GM20000 (cell line): Measurements from ENCODE around the gene PNN.
"Not testable (repeated sequence)": the region's sequence is repeated elsewhere in the genome, so short reads cannot be mapped to it uniquely, and the experiment has no call there.

ENCODE experiments used
- DNase-seq: peaks from one replicate; pipeline ENCODE4 v3.0.0; 2012; ENCODE audit warnings: low spot score
- TF ChIP-seq, protein P1 (sequence below): IDR thresholded peaks from 2 replicates; pipeline ENCODE4 v1.5.1; 2012; ENCODE audit warnings: mild to moderate bottlenecking, control low read depth; ENCODE audit errors: extremely low read depth, missing control alignments

PNN gene

DNA sequence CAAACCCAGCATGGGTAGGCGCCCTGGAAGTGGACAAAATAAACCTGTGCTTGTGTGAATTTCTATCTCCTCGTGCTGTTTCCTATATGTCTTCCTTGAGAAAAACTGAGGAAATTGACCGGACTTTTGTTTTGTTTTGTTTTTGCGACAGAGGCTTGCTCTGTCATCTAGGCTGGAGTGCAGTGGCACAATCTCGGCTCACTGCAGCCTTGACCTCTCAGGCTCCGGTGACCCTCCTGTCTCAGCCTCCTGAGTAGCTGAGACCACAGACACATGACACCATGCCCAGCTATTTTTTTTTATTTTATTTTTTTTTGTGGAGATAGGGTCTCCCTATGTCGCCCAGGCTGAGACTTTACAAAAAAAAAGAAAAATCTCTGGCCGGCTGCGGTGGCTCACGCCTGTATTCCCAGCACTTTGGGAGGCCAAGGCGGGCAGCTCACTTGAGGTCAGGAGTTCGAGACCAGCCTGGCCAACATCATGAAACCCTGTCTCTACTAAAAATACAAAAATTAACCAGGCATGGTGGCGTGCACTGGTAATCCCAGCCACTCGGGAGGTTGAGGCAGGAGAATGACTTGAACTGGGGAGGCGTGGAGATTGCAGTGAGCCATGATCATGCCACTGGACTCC lies 36.2 kb downstream of the PNN start:
- DNase-seq: no peak
- TF ChIP-seq, protein P1, sequence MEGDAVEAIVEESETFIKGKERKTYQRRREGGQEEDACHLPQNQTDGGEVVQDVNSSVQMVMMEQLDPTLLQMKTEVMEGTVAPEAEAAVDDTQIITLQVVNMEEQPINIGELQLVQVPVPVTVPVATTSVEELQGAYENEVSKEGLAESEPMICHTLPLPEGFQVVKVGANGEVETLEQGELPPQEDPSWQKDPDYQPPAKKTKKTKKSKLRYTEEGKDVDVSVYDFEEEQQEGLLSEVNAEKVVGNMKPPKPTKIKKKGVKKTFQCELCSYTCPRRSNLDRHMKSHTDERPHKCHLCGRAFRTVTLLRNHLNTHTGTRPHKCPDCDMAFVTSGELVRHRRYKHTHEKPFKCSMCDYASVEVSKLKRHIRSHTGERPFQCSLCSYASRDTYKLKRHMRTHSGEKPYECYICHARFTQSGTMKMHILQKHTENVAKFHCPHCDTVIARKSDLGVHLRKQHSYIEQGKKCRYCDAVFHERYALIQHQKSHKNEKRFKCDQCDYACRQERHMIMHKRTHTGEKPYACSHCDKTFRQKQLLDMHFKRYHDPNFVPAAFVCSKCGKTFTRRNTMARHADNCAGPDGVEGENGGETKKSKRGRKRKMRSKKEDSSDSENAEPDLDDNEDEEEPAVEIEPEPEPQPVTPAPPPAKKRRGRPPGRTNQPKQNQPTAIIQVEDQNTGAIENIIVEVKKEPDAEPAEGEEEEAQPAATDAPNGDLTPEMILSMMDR: no peak

DNA sequence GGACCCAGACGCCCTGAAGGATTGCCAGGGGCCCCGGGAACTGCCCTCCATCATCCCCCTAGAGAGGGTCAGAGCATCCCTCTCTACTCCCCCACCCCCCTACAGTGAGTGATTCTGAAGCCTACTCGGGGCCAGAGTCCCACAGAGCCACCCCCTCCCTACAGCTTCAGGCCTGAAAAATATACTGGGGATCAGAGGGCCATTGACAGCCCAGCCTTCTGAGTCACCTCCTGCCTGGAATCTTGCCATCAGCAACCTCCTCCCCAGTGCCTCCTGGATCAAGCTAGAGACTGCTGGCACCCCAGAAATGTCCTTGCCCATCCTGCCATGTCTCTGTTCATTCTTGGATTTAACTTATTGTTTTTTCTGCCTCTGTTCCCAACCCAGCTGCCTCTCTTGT lies 37.0 kb downstream of the PNN start:
- TF ChIP-seq, protein P1: no peak
- DNase-seq: no peak

DNA sequence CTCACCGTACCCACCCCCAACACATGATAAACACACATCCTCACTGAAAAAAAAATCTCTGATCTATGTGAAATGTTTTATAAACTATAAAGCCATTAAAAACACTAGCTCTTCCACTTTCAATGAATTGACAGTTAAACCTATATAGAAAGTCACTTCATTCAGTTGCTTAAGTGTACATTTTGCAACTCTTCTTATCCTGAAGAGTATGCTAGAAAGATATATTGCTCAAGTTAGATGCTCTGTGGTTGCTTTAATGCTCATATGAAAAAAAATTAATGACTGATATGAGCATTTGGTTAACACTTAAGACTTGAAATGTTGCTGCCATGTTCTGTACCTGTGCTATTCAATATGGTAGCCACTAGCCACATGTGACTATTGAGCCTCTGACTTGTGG lies 37.6 kb downstream of the PNN start:
- TF ChIP-seq, protein P1: no peak
- no peak for DNase-seq

DNA sequence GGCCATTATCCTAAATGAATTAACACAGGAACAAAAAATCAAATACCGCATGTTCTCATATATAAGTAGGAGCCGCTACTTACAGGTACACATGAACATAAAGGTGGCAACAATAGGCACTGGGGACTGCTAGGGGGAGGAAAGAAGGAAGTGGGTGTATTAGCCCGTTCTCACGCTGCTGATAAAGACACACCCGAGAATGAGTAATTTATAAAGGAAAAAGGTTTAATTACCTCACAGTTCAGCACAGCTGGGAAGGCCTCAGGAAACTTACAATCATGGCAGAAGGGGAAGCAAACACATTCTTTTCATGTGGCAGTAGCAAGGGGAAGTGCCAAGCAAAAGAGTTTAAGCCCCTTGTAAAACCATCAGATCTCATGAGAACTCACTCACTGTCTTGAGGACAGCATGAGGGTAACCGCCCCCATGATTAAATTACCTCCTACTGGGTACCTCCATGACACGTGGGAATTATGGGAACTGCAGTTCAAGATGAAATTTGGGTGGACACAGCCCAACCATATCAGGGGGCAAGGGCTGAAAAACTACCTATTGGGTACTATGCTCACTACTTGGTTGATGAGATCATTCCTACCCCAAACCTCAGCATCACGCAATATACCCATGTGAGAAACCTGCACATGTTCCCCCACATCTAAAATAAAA lies 42.3 kb downstream of the PNN start:
- DNase-seq: no peak
- TF ChIP-seq, protein P1: no peak

DNA sequence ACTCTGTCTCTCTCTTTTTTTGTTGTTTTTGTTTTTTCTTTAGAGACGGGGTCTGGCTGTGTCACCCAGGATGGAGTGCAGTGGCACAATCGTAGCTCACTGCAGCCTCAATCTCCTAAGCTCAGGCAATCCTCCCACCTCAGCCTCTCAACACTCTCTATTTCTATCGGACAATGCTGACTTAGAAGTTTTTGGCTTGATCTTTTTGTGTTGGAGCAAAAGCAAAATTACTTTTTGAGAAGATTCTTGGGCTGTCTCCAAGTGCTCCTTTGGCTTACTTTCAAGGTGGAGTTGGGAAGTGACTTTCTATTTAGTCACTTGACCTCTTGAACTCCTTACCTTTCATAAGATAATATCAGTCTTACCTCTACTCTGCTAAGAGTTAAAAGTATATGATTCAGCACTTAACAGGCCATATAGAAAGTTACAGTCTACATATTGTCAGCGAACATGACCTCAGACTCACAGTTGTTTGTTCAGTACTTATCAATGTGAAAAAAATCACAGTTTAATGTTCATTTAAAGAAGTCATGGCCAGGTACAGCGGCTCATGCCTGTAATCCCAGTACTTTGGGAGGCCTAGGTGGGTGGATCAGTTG lies 43.2 kb downstream of the PNN start:
- TF ChIP-seq, protein P1: no peak
- DNase-seq: no peak

DNA sequence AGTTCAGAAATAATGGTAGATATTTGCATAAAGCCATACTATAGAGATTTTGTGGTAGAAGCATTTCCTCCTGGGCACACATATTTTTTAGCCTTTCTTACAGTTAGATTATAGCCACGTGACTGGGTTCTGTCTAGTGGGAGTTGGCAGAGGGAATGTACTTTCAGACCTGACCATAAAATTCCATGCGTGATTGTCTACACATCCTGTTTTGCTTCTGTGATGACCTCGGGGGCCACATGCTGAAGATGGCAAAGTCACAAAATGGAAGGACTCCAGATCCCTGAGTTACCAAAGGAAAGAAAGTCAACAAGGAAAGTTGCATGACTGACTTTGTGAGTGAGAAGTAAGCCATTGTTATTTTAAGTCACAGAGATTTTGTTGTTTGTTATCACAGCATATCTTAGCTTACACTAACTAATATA lies 44.0 kb downstream of the PNN start:
- DNase-seq: no peak
- TF ChIP-seq, protein P1: no peak

DNA sequence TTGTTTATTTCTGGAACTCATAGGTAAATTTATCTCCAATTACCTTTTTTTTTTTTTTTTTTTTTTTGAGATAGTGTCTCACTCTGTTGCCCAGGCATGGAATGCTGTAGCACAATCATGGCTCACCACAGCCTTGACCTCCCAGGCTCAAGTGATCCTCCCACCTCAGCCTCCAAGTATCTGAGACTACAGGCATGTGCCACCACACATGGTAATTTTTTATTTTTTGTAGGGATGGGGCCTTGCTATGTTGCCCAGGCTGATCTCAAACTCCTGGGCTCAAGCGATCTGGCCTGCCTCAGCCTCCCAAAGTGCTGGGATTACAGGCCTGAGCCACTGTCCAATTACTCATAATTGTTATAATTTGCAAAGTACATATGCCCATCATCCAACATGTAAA lies 45.4 kb downstream of the PNN start:
- not testable (repeated sequence) for DNase-seq
